ENCODE results near the gene HEYL.
A peak's percentile ranks its signal among the peaks of the same experiment; 100 is the strongest.

HEYL gene

GRCh38 chr1:39637361-39637760 is 2.1 kb downstream of the HEYL start:
- no peaks in the 10 kb centered on the region for H3K4me1 ChIP-seq (ENCODE audit: control insufficient read depth in 1 of 2, insufficient read depth in 2 of 2, low read length in 2 of 2)
- peaks cover 10% of the 10 kb centered on the region for H3K27me3 ChIP-seq (ENCODE audit: low read depth, low read length)
- H3K27ac ChIP-seq (ENCODE audit: low read length) = no peak overlapping the region
- H3K4me3 ChIP-seq (ENCODE audit: low read depth in 1 of 2, low read length in 2 of 2) = peak overlapping the region; percentile 23 to 65
- no peaks in the 10 kb centered on the region for H3K36me3 ChIP-seq (ENCODE audit: control insufficient read depth in 1 of 2, insufficient read depth in 2 of 2, low read length in 2 of 2)
- H3K9me3 ChIP-seq (ENCODE audit: control insufficient read depth in 1 of 2, low read length in 2 of 2) = no peaks in the 10 kb centered on the region

- Histone ChIP-seq H3K9me3 (ENCODE audit: control insufficient read depth in 1 of 2, low read length in 2 of 2) (no peaks in the 10 kb centered on the region), H3K36me3 (ENCODE audit: control insufficient read depth in 1 of 2, insufficient read depth in 2 of 2, low read length in 2 of 2) (no peaks in the 10 kb centered on the region), H3K27ac (ENCODE audit: low read length) (no peak overlapping the region), H3K4me1 (ENCODE audit: control insufficient read depth in 1 of 2, insufficient read depth in 2 of 2, low read length in 2 of 2) (no peaks in the 10 kb centered on the region), H3K4me3 (ENCODE audit: low read depth in 1 of 2, low read length in 2 of 2) (no peak overlapping the region), H3K27me3 (ENCODE audit: low read depth, low read length) (peaks cover 10% of the 10 kb centered on the region)
These were observed 3.6 kb downstream of the HEYL start for GRCh38 chr1:39635871-39636210.

GRCh38 chr1:39635205-39635870 is 4.1 kb downstream of the HEYL start:
- no peak overlapping the region for H3K27ac ChIP-seq (ENCODE audit: low read length)
- no peaks in the 10 kb centered on the region for H3K36me3 ChIP-seq (ENCODE audit: control insufficient read depth in 1 of 2, insufficient read depth in 2 of 2, low read length in 2 of 2)
- no peaks in the 10 kb centered on the region for H3K9me3 ChIP-seq (ENCODE audit: control insufficient read depth in 1 of 2, low read length in 2 of 2)
- H3K4me1 ChIP-seq (ENCODE audit: control insufficient read depth in 1 of 2, insufficient read depth in 2 of 2, low read length in 2 of 2) = no peaks in the 10 kb centered on the region
- no peak overlapping the region for H3K4me3 ChIP-seq (ENCODE audit: low read depth in 1 of 2, low read length in 2 of 2)
- peaks cover 10% of the 10 kb centered on the region for H3K27me3 ChIP-seq (ENCODE audit: low read depth, low read length)

GRCh38 chr1:39633422-39633821 is 6.0 kb downstream of the HEYL start:
- H3K36me3 ChIP-seq (ENCODE audit: control insufficient read depth in 1 of 2, insufficient read depth in 2 of 2, low read length in 2 of 2) = no peaks in the 10 kb centered on the region
- peaks cover under 1% of the 10 kb centered on the region for H3K27me3 ChIP-seq (ENCODE audit: low read depth, low read length)
- peak overlapping the region; percentile 0 for H3K27ac ChIP-seq (ENCODE audit: low read length)
- H3K4me1 ChIP-seq (ENCODE audit: control insufficient read depth in 1 of 2, insufficient read depth in 2 of 2, low read length in 2 of 2) = no peaks in the 10 kb centered on the region
- H3K9me3 ChIP-seq (ENCODE audit: control insufficient read depth in 1 of 2, low read length in 2 of 2) = no peaks in the 10 kb centered on the region
- H3K4me3 ChIP-seq (ENCODE audit: low read depth in 1 of 2, low read length in 2 of 2) = no peak overlapping the region

GRCh38 chr1:39632682-39633417 is 6.6 kb downstream of the HEYL start:
- no peak overlapping the region for H3K4me3 ChIP-seq (ENCODE audit: low read depth in 1 of 2, low read length in 2 of 2)

GRCh38 chr1:39632323-39632681 is 7.1 kb downstream of the HEYL start:
- Histone ChIP-seq H3K36me3 (ENCODE audit: control insufficient read depth in 1 of 2, insufficient read depth in 2 of 2, low read length in 2 of 2) (no peaks in the 10 kb centered on the region), H3K4me1 (ENCODE audit: control insufficient read depth in 1 of 2, insufficient read depth in 2 of 2, low read length in 2 of 2) (no peaks in the 10 kb centered on the region), H3K9me3 (ENCODE audit: control insufficient read depth in 1 of 2, low read length in 2 of 2) (no peaks in the 10 kb centered on the region), H3K4me3 (ENCODE audit: low read depth in 1 of 2, low read length in 2 of 2) (no peak overlapping the region), H3K27ac (ENCODE audit: low read length) (no peak overlapping the region), H3K27me3 (ENCODE audit: low read depth, low read length) (no peaks in the 10 kb centered on the region)

More at GRCh38 chr1:39632682-39633417, 6.6 kb downstream of the HEYL start:
- H3K4me1 ChIP-seq (ENCODE audit: control insufficient read depth in 1 of 2, insufficient read depth in 2 of 2, low read length in 2 of 2) = no peaks in the 10 kb centered on the region
- no peak overlapping the region for H3K27ac ChIP-seq (ENCODE audit: low read length)
- no peaks in the 10 kb centered on the region for H3K9me3 ChIP-seq (ENCODE audit: control insufficient read depth in 1 of 2, low read length in 2 of 2)
- H3K36me3 ChIP-seq (ENCODE audit: control insufficient read depth in 1 of 2, insufficient read depth in 2 of 2, low read length in 2 of 2) = no peaks in the 10 kb centered on the region
- H3K27me3 ChIP-seq (ENCODE audit: low read depth, low read length) = no peaks in the 10 kb centered on the region

- Histone ChIP-seq H3K4me3 (ENCODE audit: low read depth in 1 of 2, low read length in 2 of 2) (no peak overlapping the region), H3K27me3 (ENCODE audit: low read depth, low read length) (no peaks in the 10 kb centered on the region), H3K9me3 (ENCODE audit: control insufficient read depth in 1 of 2, low read length in 2 of 2) (no peaks in the 10 kb centered on the region), H3K36me3 (ENCODE audit: control insufficient read depth in 1 of 2, insufficient read depth in 2 of 2, low read length in 2 of 2) (no peaks in the 10 kb centered on the region), H3K27ac (ENCODE audit: low read length) (no peak overlapping the region), H3K4me1 (ENCODE audit: control insufficient read depth in 1 of 2, insufficient read depth in 2 of 2, low read length in 2 of 2) (no peaks in the 10 kb centered on the region)
These were observed 7.8 kb downstream of the HEYL start for GRCh38 chr1:39631361-39632322.

- H3K27ac ChIP-seq (ENCODE audit: low read length) = no peak overlapping the region
- H3K4me3 ChIP-seq (ENCODE audit: low read depth in 1 of 2, low read length in 2 of 2) = no peak overlapping the region
- peaks cover 0 to 10% of the 10 kb centered on the region in 2 donors for H3K4me1 ChIP-seq (ENCODE audit: control insufficient read depth in 1 of 2, insufficient read depth in 2 of 2, low read length in 2 of 2)
- no peaks in the 10 kb centered on the region for H3K36me3 ChIP-seq (ENCODE audit: control insufficient read depth in 1 of 2, insufficient read depth in 2 of 2, low read length in 2 of 2)
- H3K9me3 ChIP-seq (ENCODE audit: control insufficient read depth in 1 of 2, low read length in 2 of 2) = no peaks in the 10 kb centered on the region
- no peaks in the 10 kb centered on the region for H3K27me3 ChIP-seq (ENCODE audit: low read depth, low read length)
These were observed 10.6 kb downstream of the HEYL start for GRCh38 chr1:39628807-39629350.

GRCh38 chr1:39626646-39627045 is 12.8 kb downstream of the HEYL start:
- H3K4me1 ChIP-seq (ENCODE audit: control insufficient read depth in 1 of 2, insufficient read depth in 2 of 2, low read length in 2 of 2) = peaks cover 0 to 10% of the 10 kb centered on the region in 2 donors
- no peaks in the 10 kb centered on the region for H3K36me3 ChIP-seq (ENCODE audit: control insufficient read depth in 1 of 2, insufficient read depth in 2 of 2, low read length in 2 of 2)
- H3K9me3 ChIP-seq (ENCODE audit: control insufficient read depth in 1 of 2, low read length in 2 of 2) = no peaks in the 10 kb centered on the region
- no peak overlapping the region for H3K4me3 ChIP-seq (ENCODE audit: low read depth in 1 of 2, low read length in 2 of 2)
- H3K27ac ChIP-seq (ENCODE audit: low read length) = no peak overlapping the region
- no peaks in the 10 kb centered on the region for H3K27me3 ChIP-seq (ENCODE audit: low read depth, low read length)

GRCh38 chr1:39625462-39626273 is 13.8 kb downstream of the HEYL start:
- Histone ChIP-seq H3K4me1 (ENCODE audit: control insufficient read depth in 1 of 2, insufficient read depth in 2 of 2, low read length in 2 of 2) (peaks cover 0 to 10% of the 10 kb centered on the region in 2 donors), H3K36me3 (ENCODE audit: control insufficient read depth in 1 of 2, insufficient read depth in 2 of 2, low read length in 2 of 2) (no peaks in the 10 kb centered on the region), H3K9me3 (ENCODE audit: control insufficient read depth in 1 of 2, low read length in 2 of 2) (no peaks in the 10 kb centered on the region), H3K4me3 (ENCODE audit: low read depth in 1 of 2, low read length in 2 of 2) (no peak overlapping the region), H3K27ac (ENCODE audit: low read length) (no peak overlapping the region), H3K27me3 (ENCODE audit: low read depth, low read length) (no peaks in the 10 kb centered on the region)

All from muscle layer of duodenum (tissue), 2 donors.